HG02970 (cell line): ENCODE data around the gene ZNF862.

Experiments
- ATAC-seq: cut with Tn5 transposase; IDR thresholded peaks from one replicate; pipeline ENCODE4 v1.9.1; 2021; ENCODE audit warnings: mild to moderate bottlenecking, moderate library complexity, moderate number of reproducible peaks; ENCODE audit not compliant: unreplicated experiment, low FRiP score

The ZNF862 gene

DNA sequence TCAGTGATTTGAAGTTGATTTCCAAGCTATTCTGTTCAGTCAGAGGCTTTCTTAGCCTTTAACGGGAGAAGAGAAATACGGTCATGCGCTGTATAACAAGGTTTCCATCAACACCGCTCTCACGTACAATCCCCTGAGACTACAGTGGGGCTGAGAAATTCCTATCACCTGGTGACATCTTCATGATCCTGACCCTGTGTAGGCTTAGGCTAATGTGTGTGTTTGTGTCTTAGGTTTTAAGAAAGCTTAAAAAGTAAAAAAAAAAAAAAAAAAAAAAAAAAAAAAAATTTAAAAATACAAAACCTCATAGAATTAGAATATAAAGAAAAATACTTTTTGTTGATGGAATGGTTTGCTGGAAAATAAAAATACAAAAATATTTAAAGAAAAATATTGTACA is 1.8 kb downstream of the ZNF862 start:
- ATAC-seq, result no peak

GRCh38 chr7:149843566-149843965 is 5.4 kb downstream of the ZNF862 start:
- no peak for ATAC-seq

GRCh38 chr7:149844445-149844844 is 6.3 kb downstream of the ZNF862 start:
- no peak for ATAC-seq

DNA sequence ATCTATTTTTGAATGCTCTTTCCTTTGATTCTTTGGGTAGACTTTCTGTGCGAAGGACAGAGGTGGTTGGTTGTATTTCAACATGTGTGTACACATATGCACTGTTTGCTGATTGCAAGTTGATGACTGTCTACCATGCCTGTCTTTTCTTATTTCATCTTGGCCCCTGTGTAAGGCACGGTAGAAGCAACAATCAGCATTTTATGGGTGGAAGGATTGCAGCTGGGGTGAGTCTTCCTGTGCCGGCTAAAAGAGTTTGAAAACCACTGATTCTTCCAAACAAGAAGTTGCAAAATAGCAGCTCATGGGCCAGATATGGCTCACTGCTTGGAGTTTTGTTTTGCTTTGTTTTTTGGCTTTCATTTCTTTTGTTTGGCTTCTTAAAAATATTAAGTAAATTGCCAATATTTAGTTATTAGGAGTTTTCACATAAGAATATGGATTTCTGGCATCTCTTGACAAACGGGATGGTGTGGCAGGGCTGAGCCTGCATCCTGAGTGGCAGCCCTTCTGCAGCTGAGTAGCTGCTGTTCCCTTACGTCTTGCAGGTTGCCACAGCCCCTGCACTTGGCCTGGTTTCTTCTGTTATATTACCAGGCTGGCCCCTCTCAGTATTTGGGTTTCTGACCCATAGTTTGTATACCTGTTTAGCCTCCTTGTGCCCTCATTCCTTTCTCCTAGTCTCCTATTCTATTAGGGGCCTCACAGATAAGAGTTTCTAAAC is 7.2 kb downstream of the ZNF862 start:
- ATAC-seq, result no peak

- ATAC-seq, result no peak
Measured at GRCh38 chr7:149846021-149846420, 7.8 kb downstream of the ZNF862 start.

DNA sequence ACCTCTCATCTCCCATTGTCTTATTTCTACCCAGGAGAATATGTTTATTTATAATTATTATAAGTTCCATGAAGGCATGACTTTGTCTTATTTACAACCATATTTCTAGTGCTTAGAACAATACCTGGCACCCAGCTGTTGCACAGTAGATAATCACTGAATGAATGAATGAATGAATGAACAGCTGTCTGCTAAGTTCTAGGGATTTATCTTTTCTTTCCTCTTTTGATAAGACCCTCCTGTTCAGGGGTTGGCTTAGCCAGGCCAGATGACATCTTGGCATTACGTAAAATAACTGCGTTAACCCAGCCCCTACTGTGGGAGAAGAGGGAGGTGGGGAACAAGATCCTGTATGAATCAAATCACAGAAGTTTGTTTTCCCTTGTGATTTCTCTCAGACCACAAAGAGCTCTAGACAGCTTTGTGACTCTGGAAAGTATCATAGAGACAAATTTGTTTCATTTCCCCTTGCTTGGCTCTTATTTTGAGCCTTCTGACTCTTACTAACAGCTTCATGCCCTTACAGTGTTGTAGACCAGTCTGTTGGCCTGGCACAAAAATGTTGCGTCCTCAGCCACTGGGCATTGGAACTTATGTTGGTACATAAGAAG is 8.4 kb downstream of the ZNF862 start:
- ATAC-seq, result no peak

GRCh38 chr7:149849174-149849573 is 11.0 kb downstream of the ZNF862 start:
- ATAC-seq, result no peak

DNA sequence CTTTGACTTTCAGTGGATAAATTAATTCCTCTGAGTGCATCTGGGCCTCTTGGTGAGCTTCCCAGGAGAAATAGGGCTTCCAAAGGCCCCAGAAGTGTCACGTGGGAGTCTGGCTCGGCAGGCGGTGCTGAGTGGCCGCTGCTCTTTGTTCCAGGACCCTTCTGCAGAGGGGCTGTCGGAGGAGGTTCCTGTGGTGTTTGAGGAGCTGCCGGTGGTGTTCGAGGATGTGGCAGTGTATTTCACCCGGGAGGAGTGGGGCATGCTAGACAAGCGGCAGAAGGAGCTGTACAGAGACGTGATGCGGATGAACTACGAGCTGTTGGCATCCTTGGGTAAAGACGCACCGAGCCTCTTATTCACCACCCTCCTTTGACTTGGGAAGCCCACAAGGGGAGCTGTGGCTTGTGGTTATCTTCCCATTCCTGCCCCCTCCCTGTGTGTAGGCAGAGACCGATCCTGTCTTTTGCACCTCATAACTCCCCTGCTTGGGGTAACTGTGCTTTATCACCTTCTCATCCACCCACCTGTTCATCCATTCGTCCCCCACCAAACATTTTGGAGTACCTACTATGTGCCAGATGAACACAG is 11.9 kb downstream of the ZNF862 start:
- no peak for ATAC-seq

GRCh38 chr7:149850716-149851115 is 12.5 kb downstream of the ZNF862 start:
- no peak for ATAC-seq

DNA sequence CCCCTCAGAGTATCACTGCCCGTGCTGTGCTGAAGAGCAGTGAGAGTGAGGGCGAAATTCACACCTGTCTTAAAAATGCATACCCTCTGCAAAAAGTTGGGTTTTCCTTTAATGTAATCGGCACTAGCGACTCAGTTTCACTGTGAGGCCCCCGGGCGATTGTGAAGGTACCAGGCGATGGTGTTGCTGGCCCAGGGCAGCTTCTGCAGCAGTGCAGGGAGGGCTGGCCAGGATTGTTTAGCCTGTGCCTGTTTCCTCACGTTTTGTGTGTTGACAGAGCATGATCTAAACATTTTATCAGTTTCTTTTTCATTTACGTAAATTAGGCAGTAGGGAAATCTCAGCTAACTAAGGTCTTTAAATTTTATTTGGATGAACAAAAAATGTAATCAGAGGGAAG is 13.3 kb downstream of the ZNF862 start:
- no peak for ATAC-seq

DNA sequence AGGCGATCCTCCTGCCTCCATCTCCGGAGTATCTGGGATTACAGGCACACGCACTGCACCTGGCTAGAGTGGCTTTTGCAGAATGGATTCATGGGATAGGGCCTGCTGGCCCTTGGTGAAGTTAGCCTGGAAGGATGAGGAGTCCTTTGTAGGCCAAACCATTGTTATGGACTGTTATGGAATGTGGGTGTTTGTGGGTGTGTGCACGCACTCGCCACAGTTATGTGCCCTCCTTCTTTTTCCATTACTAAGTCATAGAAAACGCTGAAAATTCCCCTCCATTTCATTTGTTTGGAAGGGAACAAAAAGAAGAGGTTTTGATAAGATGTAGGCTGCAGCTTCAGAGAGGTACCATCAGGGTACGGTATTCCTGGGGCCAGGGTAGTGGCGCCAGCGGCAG is 15.0 kb downstream of the ZNF862 start:
- ATAC-seq, result no peak

GRCh38 chr7:149854611-149855360 is 16.6 kb downstream of the ZNF862 start:
- ATAC-seq, result no peak

DNA sequence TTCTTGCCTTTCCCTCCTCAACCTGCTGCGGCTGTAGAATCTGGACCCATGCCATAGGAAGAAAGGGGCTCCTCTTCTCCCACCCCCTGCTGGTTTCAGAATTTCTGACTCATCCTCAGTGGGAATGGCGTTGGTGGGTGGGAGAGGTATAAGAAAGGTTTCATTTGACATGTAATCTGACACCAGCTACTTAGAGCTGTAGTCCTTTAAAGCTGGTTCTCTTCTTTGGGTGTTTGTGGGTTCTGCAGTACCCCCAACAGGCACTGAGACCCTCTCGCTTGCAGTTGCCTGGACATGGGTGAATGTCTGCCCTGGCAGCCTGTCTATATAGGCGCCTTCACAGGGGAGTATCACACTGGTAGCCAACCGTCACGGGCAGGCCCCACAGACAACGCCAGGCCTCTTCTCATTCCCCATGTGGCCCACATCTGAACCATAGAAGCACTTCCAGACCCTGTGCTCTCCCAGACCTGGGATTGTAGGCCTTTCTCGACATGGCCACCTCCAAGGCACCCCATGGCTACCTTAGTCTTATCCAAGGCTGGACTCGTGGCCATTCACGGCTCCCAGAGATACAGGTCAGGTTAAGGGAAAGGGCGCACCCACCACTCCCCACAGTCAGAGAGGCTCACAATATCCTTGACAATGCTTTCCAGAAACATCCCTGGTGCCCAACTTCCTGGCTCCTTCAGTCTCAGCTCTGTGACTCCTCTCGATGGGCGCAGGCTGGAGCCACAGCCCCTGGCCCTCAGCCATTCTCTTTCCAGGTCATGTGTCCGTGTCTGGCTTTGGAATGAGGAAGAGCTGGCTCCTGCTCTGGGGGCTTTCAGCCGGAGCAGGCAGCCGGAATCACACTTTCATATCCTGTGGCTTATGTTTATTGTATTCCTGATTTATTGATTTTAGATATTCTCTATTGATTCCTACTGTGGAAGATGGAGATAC is 17.5 kb downstream of the ZNF862 start:
- no peak for ATAC-seq

- no peak for ATAC-seq
Measured at GRCh38 chr7:149856583-149856982, 18.4 kb downstream of the ZNF862 start.

GRCh38 chr7:149859369-149859768 is 21.2 kb downstream of the ZNF862 start:
- no peak for ATAC-seq

DNA sequence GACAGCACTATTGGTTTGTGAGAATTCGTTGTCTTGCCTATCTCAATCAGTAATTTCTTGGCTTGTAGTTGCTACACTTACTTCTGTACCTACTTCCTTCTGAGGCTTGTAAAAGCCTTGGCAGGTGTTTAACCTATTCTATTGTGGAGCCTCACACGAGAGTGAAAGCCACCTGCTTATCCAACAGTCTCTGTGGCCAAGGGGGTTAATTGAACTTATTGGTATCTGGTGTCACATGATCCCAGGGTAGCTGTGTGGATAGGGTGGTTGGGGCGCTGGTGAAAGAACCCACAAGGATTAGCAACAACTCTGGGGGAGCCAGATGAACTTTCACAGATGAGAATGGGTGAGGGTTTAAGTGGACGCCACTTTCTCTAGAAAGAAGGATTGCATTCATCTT is 21.7 kb downstream of the ZNF862 start:
- ATAC-seq, result no peak

DNA sequence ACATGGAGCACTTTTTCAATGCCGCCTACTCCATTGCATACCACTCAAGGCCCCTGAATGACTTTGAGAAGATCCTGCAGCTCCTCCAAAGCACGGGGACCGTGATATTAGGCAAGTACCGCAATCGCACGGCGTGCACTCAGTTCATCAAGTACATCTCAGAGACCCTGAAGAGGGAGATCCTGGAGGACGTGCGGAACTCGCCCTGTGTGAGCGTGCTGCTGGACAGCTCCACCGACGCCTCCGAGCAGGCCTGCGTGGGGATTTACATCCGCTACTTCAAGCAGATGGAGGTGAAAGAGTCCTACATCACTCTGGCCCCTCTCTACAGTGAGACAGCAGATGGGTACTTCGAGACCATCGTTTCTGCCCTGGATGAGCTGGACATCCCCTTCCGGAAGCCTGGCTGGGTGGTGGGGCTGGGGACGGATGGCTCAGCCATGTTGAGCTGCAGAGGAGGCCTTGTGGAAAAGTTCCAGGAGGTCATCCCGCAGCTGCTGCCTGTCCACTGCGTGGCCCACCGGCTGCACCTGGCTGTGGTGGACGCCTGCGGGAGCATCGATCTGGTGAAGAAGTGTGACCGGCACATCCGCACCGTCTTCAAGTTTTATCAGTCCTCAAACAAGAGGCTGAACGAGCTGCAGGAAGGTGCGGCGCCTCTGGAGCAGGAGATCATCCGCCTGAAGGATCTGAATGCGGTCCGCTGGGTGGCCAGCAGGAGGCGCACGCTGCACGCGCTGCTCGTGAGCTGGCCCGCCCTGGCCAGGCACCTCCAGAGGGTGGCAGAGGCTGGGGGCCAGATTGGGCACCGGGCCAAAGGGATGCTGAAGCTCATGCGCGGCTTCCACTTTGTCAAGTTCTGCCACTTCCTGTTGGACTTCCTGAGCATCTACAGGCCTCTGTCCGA is 22.9 kb downstream of the ZNF862 start:
- ATAC-seq, result no peak

- no peak for ATAC-seq
Measured at GRCh38 chr7:149861728-149862045, 23.5 kb downstream of the ZNF862 start.

DNA sequence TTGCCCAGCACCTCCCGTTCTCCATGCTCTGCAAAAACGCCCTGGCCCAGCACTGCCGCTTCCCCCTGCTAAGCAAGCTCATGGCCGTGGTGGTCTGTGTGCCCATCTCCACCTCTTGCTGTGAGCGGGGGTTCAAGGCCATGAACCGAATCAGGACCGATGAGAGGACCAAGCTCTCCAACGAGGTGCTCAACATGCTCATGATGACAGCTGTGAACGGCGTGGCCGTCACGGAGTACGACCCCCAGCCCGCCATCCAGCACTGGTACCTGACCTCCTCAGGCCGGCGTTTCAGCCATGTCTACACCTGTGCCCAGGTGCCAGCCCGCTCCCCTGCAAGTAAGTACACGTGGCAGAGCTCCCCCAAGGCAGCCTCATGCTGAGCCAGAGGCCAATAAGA is 24.0 kb downstream of the ZNF862 start:
- ATAC-seq, result no peak
